Large intestine (tissue), 3 donors: Measurements from ENCODE around the gene RIMS3. TPM values are rescaled to one million over a fixed set of nuclear protein-coding genes. Genes with fewer than 3 reads are reported as not detected.
A peak's percentile ranks its signal among the peaks of the same experiment; 100 is the strongest.

Experiments
- DNase-seq, 2 donors: peaks; one replicate each; pipeline versions ENCODE4 v3.0.0 to v3.0.0-alpha.2; 2013
- H3K27ac ChIP-seq: one replicate; pipeline ENCODE4 v1.5.1; 2013; ENCODE audit warnings: low read length
- H3K27me3 ChIP-seq: 2 replicates; pipeline ENCODE4 v1.6.1; 2013; ENCODE audit warnings: low read length; ENCODE audit not compliant: control insufficient read depth, insufficient read depth
- H3K36me3 ChIP-seq: 2 replicates; pipeline ENCODE4 v1.6.1; 2013; ENCODE audit warnings: low read length; ENCODE audit not compliant: control insufficient read depth, insufficient read depth
- H3K4me1 ChIP-seq: one replicate; pipeline ENCODE4 v1.6.1; 2013; ENCODE audit warnings: low read length; ENCODE audit not compliant: control insufficient read depth, insufficient read depth
- H3K4me3 ChIP-seq: one replicate; pipeline ENCODE4 v1.5.1; 2013; ENCODE audit warnings: low read length
- H3K9me3 ChIP-seq: one replicate; pipeline ENCODE4 v1.6.1; 2013; ENCODE audit warnings: mild to moderate bottlenecking, low read depth, low read length, moderate library complexity; ENCODE audit not compliant: control insufficient read depth
- WGBS: methylation state at CpG from one replicate; pipeline ENCODE4 v1.1.5; 2013; ENCODE audit warnings: low lambda C conversion rate; ENCODE audit not compliant: insufficient coverage; 5-methylcytosine and 5-hydroxymethylcytosine counted together
- polyA plus RNA-seq: library from polyadenylated mRNA; unstranded; fragments of 120-200 nt; gene quantifications from one replicate; pipeline ENCODE4 v1.2.1, GENCODE V29; 2013

Gene RIMS3
- polyA plus RNA-seq, 1 donor: 6.9 TPM

DNA sequence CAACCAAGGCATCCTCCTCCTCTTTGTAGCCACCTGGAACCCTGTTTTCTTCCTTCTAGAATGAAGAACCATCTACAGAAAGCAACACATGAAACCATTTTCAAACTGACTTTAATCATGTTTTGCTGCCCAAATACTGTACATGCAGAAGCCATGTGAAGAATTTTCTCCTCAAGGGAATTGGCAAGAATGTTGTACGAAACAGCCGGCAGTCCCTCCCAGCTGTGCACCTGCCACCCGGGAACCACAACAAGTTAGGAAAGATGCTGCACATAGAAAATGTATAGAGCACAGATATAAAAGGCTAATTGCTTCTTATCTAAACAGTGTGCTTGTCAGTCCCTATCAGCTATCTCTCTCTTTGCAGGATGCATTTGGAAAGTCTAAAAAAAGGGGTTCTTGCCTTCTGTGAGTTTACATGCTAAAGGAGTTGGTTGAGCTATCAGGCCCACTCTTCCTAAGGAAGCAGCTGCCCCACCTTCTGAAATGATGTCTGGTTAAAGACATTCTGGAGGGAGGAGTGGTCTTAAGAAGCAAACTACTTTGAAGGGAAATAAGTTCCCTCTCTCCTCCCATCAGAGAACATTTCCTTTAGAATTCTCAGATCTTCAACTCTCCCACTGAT, 44.8 kb downstream of the RIMS3 start:
- no CpG with 5 or more reads among the region's 3 CpGs for WGBS
- H3K27ac ChIP-seq: no peak overlapping the region
- no peak for DNase-seq
- no peaks in the 10 kb centered on the region for H3K4me1 ChIP-seq
- no peaks in the 10 kb centered on the region for H3K9me3 ChIP-seq
- no peaks in the 10 kb centered on the region for H3K27me3 ChIP-seq
- no peaks in the 10 kb centered on the region for H3K36me3 ChIP-seq
- no peak overlapping the region for H3K4me3 ChIP-seq

DNA sequence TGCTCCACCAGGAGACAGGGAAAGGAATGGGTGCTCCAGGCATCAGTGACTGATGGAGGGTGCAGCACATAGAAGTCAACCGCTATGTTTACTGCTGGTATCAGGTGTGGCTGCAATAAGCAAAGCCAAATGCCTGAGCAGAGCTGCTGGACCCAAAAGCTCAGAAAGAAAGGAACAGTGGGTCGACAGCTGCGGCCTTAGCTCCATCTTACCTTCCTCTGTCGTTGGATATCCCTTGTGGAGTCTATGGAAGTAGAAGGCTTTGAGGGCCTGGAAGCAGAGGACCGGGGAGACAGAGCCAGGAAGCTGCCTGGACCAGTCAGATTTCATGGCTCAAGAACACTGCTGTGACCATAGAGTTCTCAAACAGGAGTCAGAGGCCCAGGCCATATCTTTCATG, 45.3 kb downstream of the RIMS3 start:
- WGBS: no CpG with 5 or more reads among the region's 5 CpGs
- no peaks in the 10 kb centered on the region for H3K36me3 ChIP-seq
- no peaks in the 10 kb centered on the region for H3K9me3 ChIP-seq

DNA sequence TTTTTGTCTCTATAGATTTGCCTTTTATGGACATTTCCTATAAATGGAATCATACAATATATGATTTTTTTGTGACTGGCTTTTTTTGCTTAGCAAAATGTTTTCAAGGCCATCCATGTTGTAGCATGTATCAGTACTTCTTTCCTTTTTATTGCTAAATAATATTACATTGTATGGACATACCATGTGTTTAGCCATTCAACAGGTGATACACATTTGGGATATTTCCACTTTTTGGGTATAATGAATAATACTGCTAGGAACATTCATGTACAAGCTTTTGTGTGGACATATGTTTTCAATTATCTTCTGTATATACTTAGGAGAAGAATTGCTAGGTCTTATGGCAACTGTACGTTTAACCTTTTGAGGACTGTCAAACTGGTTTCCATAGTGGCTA, 47.4 kb downstream of the RIMS3 start:
- no peak for DNase-seq
- WGBS: no CpG with 5 or more reads among the region's 1 CpG
- Histone ChIP-seq H3K27me3 (no peaks in the 10 kb centered on the region), H3K9me3 (no peaks in the 10 kb centered on the region), H3K27ac (no peak overlapping the region), H3K4me3 (no peak overlapping the region), H3K36me3 (no peaks in the 10 kb centered on the region), H3K4me1 (no peaks in the 10 kb centered on the region)

More for the DNA sequence above, 45.3 kb downstream of the RIMS3 start:
- Histone ChIP-seq H3K4me3 (no peak overlapping the region), H3K27me3 (no peaks in the 10 kb centered on the region), H3K4me1 (no peaks in the 10 kb centered on the region), H3K27ac (no peak overlapping the region)
- no peak for DNase-seq

DNA sequence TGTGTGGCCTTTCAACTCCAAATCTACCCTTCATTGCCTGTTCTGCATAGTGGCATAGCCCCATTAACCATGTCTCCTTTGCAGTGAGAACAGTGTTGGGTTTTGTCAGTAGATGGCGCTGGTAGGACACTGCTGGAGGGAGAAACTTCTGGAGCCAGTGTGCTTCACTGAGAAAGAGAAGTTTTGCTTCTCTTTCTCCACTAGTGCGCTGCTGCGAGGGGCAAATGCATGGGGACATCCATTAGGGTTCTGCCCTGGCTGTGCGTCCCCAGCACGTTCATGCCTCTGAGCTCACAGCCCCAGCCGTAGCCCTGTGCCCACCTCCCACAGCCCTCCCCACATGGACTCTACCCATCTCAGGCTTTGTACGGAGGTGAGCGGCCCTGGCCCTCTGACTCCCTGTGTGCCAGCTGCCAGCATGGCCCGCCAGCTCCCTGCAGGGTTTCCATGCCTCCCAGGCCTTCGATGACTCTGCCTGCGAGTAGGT, 53.1 kb downstream of the RIMS3 start:
- H3K36me3 ChIP-seq: no peaks in the 10 kb centered on the region
- WGBS: no CpG with 5 or more reads among the region's 11 CpGs
- H3K4me3 ChIP-seq: no peak overlapping the region
- no peak overlapping the region for H3K27ac ChIP-seq
- no peaks in the 10 kb centered on the region for H3K9me3 ChIP-seq
- peak; percentile 46 to 52 for DNase-seq
- no peaks in the 10 kb centered on the region for H3K4me1 ChIP-seq
- no peaks in the 10 kb centered on the region for H3K27me3 ChIP-seq

DNA sequence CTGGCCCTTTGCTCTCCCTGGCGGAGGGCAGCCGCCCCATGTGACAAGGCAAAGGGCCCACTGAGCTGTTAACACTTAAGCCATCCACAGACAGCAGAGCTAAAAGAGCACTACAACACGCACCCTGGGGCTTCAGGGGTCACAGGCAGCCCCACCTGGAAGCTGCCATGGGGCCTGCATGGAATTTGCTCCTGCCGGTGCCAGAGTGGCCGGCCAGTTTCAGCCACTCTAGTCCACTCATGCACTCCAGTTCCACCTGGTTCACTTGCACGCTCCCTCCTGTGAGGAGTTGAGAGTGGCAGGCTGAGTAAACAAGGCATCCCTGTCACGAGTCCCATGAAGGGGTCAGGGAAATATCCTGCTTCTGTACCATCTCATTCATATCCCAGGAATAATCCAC, 55.3 kb downstream of the RIMS3 start:
- Histone ChIP-seq H3K4me1 (no peaks in the 10 kb centered on the region), H3K27me3 (no peaks in the 10 kb centered on the region), H3K4me3 (no peak overlapping the region), H3K27ac (no peak overlapping the region), H3K9me3 (no peaks in the 10 kb centered on the region), H3K36me3 (no peaks in the 10 kb centered on the region)
- WGBS: no CpG with 5 or more reads among the region's 7 CpGs
- DNase-seq: no peak

DNA sequence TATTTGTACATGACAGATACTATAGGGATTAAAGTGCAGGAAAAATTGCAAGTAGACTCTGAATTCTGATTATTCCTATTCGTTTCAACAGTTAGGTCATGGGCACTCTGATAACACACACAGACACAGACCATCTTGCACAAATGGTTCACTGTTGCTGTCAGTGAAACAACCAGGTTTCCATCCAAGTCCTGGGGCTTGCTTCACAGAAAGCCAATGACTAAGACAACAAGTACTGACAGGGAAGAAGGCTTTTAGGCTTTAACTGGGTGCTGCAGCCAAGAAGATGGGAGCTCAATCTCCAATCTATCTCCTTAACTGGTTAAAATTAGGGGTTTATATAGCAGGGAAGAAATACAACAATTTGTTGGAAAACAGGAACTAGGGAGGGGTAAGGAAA, 57.6 kb downstream of the RIMS3 start:
- no peaks in the 10 kb centered on the region for H3K27me3 ChIP-seq
- no peaks in the 10 kb centered on the region for H3K4me1 ChIP-seq
- no CpG with 5 or more reads among the region's 1 CpG for WGBS
- H3K4me3 ChIP-seq: no peak overlapping the region
- no peaks in the 10 kb centered on the region for H3K36me3 ChIP-seq
- H3K27ac ChIP-seq: no peak overlapping the region
- no peak for DNase-seq
- no peaks in the 10 kb centered on the region for H3K9me3 ChIP-seq

DNA sequence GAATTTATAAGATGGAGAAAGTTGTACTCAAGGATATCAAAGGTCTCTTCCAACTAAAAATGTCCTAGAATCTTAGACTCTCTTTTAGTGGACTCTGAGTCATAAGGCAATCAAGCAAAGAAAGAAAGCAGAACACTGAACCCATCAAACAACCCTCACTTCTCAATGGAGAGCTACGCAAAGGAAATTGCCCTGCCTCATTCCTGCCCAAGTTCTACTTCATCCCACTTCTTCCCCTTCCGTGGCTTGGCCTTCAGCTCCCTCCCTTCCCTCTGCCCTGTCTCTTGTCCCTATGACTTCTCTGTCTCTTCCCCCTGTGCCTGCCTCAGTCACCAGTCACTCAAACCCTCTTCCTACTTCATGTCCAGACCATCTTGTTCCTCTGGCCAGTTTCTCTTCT, 58.5 kb downstream of the RIMS3 start:
- Histone ChIP-seq H3K27me3 (no peaks in the 10 kb centered on the region), H3K9me3 (no peaks in the 10 kb centered on the region), H3K27ac (no peak overlapping the region), H3K4me1 (no peaks in the 10 kb centered on the region), H3K36me3 (no peaks in the 10 kb centered on the region), H3K4me3 (no peak overlapping the region)
- WGBS: 95% methylated on average over 2 of the region's 2 CpGs
- no peak for DNase-seq

DNA sequence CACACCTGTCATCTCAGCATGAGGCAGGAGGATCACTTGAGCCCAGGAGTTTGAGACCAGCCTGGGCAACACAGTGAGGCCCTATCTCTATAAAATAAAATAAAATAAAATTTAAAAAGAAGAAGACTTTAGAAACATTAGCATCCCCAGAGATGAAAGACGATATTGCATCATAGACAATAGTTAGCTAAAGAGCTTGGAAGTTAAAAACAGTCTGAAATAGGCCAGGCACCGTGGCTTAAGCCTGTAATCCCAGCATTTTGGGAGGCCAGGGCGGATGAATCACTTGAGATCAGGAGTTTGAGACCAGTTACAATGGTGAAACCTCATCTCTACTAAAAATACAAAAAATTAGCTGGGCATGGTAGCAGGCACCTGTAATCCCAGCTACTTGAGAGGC, 59.3 kb downstream of the RIMS3 start:
- no peaks in the 10 kb centered on the region for H3K9me3 ChIP-seq
- no peaks in the 10 kb centered on the region for H3K36me3 ChIP-seq
- 86% methylated on average over 1 of the region's 3 CpGs for WGBS
- H3K4me3 ChIP-seq: no peak overlapping the region
- no peaks in the 10 kb centered on the region for H3K4me1 ChIP-seq
- no peak overlapping the region for H3K27ac ChIP-seq
- no peaks in the 10 kb centered on the region for H3K27me3 ChIP-seq
- no peak for DNase-seq

DNA sequence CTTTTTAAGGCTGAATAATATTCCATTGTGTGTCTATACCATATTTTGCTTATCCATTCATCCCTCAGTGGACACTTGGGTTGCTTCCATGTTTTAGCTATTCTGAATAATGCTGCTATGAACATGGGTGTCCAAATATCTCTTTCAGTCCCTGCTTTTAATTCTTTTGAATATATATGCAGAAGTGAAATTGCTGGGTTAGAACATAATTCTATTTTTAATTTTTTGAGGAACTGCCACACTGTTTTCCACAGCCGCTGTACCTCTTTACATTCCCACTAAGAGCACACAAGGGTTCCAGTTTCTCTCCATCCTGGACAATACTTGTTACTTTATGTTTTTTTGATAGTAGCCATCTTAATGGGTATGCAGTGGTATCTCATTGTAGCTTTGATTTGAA, 65.6 kb downstream of the RIMS3 start:
- Histone ChIP-seq H3K4me3 (no peak overlapping the region), H3K36me3 (no peaks in the 10 kb centered on the region), H3K27ac (no peak overlapping the region), H3K4me1 (no peaks in the 10 kb centered on the region), H3K9me3 (no peaks in the 10 kb centered on the region), H3K27me3 (no peaks in the 10 kb centered on the region)
- DNase-seq: no peak
- no CpG with 5 or more reads among the region's 1 CpG for WGBS

DNA sequence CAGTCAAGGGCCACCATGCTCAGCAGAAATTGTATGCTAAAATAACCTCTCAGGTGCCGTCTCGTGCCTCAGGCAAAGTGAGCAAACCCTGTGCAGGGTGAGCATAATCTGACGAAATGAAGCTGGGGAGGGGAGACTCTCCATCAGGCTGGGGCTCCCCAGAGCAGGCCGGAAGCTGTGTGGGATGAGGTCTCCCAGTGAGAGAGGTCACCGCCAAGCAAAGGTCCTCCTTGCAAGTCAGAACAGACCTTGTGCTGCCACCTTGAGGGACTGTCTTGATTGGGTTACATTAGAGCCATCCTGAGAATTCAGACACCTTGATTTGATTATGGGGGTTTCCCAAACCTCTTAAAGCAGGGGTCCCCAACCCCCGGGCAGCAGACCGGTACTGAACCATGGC, 69.9 kb downstream of the RIMS3 start:
- Histone ChIP-seq H3K27ac (no peak overlapping the region), H3K9me3 (no peaks in the 10 kb centered on the region), H3K36me3 (no peaks in the 10 kb centered on the region), H3K27me3 (no peaks in the 10 kb centered on the region), H3K4me1 (no peaks in the 10 kb centered on the region), H3K4me3 (no peak overlapping the region)
- WGBS: no CpG with 5 or more reads among the region's 7 CpGs
- no peak for DNase-seq

DNA sequence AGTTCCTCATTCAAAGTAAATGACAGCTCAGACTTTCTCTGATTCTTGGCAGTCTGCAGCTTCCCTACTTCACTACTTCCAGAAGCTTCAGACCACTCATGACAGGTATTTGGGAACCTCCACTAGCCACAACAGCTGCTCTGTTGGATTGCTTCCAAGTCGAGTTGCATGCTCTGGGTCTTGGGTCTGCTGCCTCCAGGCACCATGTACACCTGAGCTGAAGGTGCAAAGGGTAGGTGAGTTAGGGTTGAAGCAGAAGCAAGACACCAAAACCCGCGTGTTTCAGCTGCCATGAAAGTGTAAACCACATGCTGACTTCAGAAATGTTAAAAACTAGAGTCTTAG, 71.3 kb downstream of the RIMS3 start:
- Histone ChIP-seq H3K27me3 (no peaks in the 10 kb centered on the region), H3K9me3 (no peaks in the 10 kb centered on the region), H3K27ac (no peak overlapping the region), H3K4me3 (no peak overlapping the region), H3K36me3 (no peaks in the 10 kb centered on the region), H3K4me1 (no peaks in the 10 kb centered on the region)
- DNase-seq: no peak
- no CpG with 5 or more reads among the region's 3 CpGs for WGBS
